ENCODE results near the gene NISCH.

Gene NISCH

GRCh38 chr3:52512727-52513126 is 57.3 kb downstream of the NISCH start:
- no peak for DNase-seq (ENCODE audit: low read depth in 2 of 2)

GRCh38 chr3:52513281-52513680 is 57.9 kb downstream of the NISCH start:
- DNase-seq (ENCODE audit: low read depth in 2 of 2): no peak

- no peak for DNase-seq (ENCODE audit: low read depth in 2 of 2)
These were observed 59.2 kb downstream of the NISCH start for GRCh38 chr3:52514576-52514975.

GRCh38 chr3:52515192-52515591 is 59.8 kb downstream of the NISCH start:
- DNase-seq (ENCODE audit: low read depth in 2 of 2): no peak

GRCh38 chr3:52516509-52517195 is 61.2 kb downstream of the NISCH start:
- no peak for DNase-seq (ENCODE audit: low read depth in 2 of 2)

- no peak for DNase-seq (ENCODE audit: low read depth in 2 of 2)
These were observed 62.7 kb downstream of the NISCH start for GRCh38 chr3:52517796-52518722.

- no peak for DNase-seq (ENCODE audit: low read depth in 2 of 2)
These were observed 63.5 kb downstream of the NISCH start for GRCh38 chr3:52518723-52519444.

GRCh38 chr3:52519445-52520140 is 64.2 kb downstream of the NISCH start:
- no peak for DNase-seq (ENCODE audit: low read depth in 2 of 2)

GRCh38 chr3:52520141-52520667 is 64.8 kb downstream of the NISCH start:
- DNase-seq (ENCODE audit: low read depth in 2 of 2): no peak

GRCh38 chr3:52520716-52521487 is 65.5 kb downstream of the NISCH start:
- DNase-seq (ENCODE audit: low read depth in 2 of 2): no peak

- no peak for DNase-seq (ENCODE audit: low read depth in 2 of 2)
These were observed 66.1 kb downstream of the NISCH start for GRCh38 chr3:52521488-52521824.

- DNase-seq (ENCODE audit: low read depth in 2 of 2): no peak
These were observed 66.7 kb downstream of the NISCH start for GRCh38 chr3:52521881-52522650.

- DNase-seq (ENCODE audit: low read depth in 2 of 2): no peak
These were observed 67.3 kb downstream of the NISCH start for GRCh38 chr3:52522651-52523251.

GRCh38 chr3:52523386-52524257 is 68.2 kb downstream of the NISCH start:
- DNase-seq (ENCODE audit: low read depth in 2 of 2): no peak

GRCh38 chr3:52524258-52524751 is 68.9 kb downstream of the NISCH start:
- no peak for DNase-seq (ENCODE audit: low read depth in 2 of 2)

- DNase-seq (ENCODE audit: low read depth in 2 of 2): no peak
These were observed 69.6 kb downstream of the NISCH start for GRCh38 chr3:52524752-52525679.
